Measurements from ENCODE around the gene CRB3.

DNA sequence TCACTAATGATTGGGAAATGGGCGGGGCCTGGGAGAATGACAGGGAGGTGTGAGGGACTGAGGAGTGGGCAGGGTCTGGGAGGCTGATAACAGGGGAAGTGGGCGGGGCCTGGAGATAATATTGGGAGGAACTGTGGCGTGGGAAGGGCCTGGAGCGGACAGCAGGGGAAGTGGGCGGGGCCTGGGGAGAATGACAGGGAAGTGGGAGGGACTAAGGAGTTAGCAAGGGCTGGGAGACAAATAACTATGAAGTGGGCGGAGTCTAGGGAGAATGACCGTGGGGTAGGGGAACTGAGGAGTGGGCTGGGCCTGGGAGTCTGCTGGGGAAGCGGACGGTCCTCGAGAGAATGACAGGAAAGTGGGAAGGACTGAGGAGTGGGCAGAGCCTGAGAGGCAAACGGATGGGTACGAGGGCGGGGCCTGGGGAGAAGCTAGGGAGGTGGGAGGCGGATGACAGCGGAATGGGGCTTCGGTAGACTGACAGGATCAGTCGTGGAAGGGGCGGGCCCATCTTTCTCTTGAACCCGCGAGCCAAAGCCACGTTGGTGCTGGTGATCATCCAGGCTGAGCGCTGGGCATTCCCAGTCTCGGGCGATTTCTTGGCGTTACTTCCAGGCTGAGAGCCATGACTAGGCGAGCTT lies 52.1 kb downstream of the CRB3 start:
- TF ChIP-seq, protein P1, sequence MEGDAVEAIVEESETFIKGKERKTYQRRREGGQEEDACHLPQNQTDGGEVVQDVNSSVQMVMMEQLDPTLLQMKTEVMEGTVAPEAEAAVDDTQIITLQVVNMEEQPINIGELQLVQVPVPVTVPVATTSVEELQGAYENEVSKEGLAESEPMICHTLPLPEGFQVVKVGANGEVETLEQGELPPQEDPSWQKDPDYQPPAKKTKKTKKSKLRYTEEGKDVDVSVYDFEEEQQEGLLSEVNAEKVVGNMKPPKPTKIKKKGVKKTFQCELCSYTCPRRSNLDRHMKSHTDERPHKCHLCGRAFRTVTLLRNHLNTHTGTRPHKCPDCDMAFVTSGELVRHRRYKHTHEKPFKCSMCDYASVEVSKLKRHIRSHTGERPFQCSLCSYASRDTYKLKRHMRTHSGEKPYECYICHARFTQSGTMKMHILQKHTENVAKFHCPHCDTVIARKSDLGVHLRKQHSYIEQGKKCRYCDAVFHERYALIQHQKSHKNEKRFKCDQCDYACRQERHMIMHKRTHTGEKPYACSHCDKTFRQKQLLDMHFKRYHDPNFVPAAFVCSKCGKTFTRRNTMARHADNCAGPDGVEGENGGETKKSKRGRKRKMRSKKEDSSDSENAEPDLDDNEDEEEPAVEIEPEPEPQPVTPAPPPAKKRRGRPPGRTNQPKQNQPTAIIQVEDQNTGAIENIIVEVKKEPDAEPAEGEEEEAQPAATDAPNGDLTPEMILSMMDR (optimal IDR thresholded peaks at IDR 0.05 in 1 of 3, IDR thresholded peaks at IDR 0.05 in 1 of 3, conservative IDR thresholded peaks at IDR 0.05 in 1 of 3; ENCODE audit: extremely low read depth in 1 of 3, insufficient read depth in 2 of 3, low read length in 3 of 3) = no peak
- TF ChIP-seq EZH2 (IDR thresholded peaks at IDR 0.05; ENCODE audit: low read length) = no peak
